ENCODE measurements around the gene PREB.

DNA sequence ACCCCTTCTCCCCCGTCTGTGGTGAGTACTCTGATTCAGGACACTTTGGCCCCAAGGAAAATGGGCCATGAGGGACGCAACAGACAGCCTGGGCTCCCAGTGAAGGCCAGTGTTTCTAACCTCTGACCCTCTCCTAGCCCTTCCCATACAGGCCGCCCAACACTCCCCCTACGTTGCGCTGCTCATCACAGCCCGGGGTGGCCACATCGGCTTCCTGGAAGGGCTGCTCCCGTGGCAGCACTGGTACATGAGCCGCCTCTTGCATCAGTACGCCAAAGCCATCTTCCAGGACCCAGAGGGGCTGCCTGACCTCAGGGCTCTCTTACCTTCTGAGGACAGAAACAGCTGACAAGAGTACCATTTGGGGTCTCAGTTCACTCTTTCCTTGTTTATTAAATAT lies 4.0 kb downstream of the PREB start:
- TF ChIP-seq, protein P1, sequence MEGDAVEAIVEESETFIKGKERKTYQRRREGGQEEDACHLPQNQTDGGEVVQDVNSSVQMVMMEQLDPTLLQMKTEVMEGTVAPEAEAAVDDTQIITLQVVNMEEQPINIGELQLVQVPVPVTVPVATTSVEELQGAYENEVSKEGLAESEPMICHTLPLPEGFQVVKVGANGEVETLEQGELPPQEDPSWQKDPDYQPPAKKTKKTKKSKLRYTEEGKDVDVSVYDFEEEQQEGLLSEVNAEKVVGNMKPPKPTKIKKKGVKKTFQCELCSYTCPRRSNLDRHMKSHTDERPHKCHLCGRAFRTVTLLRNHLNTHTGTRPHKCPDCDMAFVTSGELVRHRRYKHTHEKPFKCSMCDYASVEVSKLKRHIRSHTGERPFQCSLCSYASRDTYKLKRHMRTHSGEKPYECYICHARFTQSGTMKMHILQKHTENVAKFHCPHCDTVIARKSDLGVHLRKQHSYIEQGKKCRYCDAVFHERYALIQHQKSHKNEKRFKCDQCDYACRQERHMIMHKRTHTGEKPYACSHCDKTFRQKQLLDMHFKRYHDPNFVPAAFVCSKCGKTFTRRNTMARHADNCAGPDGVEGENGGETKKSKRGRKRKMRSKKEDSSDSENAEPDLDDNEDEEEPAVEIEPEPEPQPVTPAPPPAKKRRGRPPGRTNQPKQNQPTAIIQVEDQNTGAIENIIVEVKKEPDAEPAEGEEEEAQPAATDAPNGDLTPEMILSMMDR (IDR thresholded peaks at IDR 0.05; ENCODE audit: insufficient read depth, low read depth, low read length): no peak
- TF ChIP-seq EZH2 (IDR thresholded peaks at IDR 0.05; ENCODE audit: insufficient read depth, low read length): no peak
